Limb (tissue), 2 donors: ENCODE results near the gene C11orf68.
A peak's percentile ranks its signal among the peaks of the same experiment; 100 is the strongest.
"Not testable (repeated sequence)": the region's sequence is repeated elsewhere in the genome, so short reads cannot be mapped to it uniquely, and the experiment has no call there.

Experiments
- DNase-seq, 2 donors: peaks; one replicate each; pipeline ENCODE4 v3.0.0-alpha.2; 2016; ENCODE audit errors: extremely low spot score in 2 of 2

The C11orf68 gene

DNA sequence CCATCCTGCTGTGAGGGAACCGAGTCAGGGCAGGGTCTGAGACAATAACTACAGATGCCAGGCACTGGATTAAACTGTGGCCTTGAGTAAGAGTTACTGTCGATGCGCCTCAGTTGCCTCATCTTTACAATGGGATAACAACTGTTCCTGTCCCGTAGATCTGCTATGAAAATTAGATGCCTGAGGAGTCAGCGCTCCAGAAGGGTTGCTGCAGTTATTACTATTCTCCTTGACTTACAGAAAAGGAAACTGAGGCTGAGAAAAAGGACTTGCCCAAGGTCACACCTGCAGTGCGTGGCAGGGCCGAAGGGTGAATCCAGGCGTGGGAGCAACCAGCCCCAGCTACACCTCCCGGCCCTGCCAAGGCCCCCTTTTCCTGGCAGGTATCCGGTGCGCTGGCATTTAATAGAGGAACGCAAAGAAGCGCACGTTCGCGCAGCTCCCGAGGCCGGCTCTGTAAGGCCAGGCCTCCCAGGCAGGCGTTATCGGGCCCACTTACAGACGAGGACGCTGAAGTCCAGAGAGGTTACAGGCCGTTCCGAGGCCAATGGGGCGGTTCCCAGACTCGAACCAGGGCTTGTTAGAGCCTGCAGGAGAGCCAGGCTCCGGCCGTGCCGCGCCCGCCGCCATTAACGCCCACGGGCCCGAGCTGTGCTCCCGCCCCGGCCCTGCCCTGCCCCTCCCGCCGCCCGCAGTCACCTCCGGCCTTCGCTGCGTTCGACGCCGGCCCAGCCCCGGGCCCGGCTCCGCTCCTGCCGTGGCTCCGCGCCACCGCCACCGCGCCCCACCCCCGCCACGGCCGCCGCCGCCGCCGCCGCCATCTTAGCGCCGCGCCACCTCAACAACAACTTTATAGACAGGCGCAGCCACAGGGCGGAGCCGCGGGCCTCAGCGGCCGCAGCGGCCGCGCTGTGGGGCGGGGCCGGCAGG lies at the start of gene C11orf68:
Gene C11orf68 (minus strand): TSS at position 852 of the 930 bp plus-strand sequence. CDS start 31 bp downstream, at position 821.
- DNase-seq, result no peak

DNA sequence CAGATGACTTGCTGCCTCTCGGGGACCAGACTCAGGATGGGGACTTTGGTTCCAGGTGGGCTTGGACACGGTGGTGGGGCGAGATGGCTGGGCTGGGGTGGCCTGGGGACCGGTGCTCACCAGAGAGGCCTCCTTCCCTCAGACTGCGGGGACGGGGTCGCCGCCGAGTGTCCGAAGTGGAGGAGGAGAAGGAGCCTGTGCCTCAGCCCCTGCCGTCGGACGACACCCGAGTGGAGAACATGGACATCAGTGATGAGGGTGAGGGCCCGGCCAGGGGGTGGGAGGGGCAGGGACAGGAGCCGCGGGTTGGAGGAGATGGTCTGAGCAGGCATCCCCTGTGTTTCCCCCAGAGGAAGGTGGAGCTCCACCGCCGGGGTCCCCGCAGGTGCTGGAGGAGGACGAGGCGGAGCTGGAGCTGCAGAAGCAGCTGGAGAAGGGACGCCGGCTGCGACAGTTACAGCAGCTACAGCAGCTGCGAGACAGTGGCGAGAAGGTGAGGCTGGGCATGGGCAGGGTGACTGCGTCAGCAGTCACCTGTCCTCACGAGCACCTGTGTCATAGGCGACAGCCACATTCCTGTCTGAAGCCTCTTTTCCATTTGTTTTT lies 48.6 kb upstream of the C11orf68 start:
- DNase-seq, result no peak

DNA sequence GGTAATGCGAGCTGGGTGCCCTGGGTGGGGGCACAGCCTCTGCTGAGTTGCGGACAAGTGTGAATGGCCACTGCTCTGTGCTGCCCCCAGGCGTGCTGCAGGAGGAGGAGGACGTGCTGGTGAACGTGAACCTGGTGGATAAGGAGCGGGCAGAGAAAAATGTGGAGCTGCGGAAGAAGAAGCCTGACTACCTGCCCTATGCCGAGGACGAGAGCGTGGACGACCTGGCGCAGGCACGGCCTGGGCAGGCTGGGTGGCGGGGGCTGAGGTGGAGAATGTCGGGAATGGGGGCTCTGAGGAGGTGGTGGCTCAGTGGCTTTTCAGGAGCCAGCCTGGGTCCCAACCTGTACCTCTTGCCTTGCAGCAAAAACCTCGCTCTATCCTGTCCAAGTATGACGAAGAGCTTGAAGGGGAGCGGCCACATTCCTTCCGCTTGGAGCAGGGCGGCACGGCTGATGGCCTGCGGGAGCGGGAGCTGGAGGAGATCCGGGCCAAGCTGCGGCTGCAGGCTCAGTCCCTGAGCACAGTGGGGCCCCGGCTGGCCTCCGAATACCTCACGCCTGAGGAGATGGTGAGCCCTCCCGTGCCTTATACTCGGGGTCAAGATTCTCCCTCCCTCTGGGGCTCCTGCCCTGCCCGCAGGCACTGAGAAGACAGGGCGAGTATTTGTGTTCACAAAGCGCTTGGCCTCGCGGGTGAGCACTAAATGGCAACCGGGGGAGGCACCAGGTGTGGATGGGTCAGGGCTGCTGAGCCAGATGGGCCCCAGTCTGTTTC lies 47.3 kb upstream of the C11orf68 start:
- DNase-seq, result no peak

DNA sequence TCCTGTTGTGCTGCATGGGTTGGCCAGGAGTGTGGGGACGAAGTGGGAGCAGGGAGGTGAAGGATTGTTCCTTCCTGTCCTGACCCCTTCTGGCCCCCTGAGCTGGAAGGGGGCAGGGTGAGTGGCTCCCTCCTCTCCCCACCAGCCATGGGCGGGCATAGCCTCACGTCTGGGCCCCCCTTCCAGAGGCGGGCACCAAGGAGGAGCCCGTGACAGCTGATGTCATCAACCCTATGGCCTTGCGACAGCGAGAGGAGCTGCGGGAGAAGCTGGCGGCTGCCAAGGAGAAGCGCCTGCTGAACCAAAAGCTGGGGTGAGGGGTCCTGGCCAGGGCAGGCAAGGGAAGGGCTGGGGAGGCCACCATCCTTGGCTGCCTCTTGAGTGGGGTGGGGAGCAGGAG lies 46.0 kb upstream of the C11orf68 start:
- no peak for DNase-seq

DNA sequence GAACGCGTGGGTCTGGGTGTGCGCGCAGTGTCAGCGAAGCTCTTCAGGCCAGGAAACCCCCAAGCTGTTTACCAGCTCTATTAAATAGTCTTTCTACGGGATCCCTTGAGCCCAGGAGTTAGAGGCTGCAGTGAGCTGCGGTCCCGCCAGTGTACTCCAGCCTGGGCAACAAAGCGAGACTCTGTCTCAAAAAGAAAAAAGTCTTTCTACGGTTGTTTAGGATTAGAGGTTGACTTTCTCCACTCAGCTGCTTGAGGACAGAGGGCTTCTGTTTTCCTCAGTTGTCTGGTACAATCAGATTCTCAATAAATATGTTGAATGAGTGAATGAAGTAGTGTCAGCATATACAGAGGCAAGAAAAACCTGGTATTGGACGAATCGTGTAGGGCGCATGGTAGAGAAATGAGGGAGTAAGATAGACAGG lies 43.3 kb upstream of the C11orf68 start:
- DNase-seq, result no peak

DNA sequence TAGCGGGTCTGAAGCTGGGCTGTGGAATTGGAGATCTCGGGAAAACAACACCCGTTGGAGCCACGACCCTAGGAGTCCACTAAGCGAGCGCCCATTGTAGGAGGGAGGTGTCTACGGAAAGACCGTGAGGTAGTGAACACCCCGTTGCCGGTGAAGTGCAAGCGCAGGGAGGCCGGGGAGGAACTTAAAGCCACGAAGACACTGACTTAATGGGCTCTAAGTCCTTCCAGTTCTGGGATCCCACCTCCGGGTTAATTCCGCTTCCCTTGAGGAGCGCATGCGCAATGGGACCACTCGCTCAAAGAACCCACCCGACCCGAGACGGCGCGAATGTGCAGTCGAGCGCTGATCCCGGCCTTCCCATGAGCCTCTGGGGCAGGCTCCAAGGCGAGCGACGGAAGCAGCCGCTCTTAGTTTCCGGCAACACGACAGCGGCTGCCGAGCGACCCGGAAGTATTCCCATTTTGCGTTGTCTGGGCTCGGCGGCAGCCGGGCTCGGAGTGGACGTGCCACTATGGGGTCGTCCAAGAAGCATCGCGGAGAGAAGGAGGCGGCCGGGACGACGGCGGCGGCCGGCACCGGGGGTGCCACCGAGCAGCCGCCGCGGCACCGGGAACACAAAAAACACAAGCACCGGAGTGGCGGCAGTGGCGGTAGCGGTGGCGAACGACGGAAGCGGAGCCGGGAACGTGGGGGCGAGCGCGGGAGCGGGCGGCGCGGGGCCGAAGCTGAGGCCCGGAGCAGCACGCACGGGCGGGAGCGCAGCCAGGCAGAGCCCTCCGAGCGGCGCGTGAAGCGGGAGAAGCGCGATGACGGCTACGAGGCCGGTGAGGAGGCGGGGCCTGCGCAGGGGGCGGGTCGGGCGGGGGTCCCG lies 42.6 kb upstream of the C11orf68 start, which contains the start of gene SART1:
Gene SART1 (plus strand): TSS at position 468 of the 874 bp plus-strand sequence. CDS start 47 bp downstream, at position 515.
- peak; percentile 97 to 99 for DNase-seq

DNA sequence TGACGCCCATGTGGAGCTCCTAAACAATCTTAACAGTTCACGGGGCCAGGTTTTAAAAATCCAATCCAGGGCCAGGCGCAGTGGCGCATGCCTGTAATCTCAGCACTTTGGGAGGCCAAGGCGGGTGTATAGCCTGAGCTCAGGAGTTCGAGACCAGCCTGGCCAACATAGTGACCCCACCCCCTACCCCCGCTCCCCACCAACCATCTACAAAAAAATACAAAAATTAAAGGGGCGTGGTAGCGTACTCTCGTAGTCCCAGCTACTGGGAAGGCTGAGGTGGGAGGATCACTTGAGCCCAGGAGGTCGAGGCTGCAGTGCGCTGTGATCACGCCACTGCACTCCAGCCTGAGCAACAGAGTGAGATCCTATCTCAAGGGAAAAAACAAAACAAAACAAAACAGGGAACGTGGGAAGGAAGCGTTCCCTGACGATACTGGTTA lies 42.0 kb upstream of the C11orf68 start:
- DNase-seq, result no peak

DNA sequence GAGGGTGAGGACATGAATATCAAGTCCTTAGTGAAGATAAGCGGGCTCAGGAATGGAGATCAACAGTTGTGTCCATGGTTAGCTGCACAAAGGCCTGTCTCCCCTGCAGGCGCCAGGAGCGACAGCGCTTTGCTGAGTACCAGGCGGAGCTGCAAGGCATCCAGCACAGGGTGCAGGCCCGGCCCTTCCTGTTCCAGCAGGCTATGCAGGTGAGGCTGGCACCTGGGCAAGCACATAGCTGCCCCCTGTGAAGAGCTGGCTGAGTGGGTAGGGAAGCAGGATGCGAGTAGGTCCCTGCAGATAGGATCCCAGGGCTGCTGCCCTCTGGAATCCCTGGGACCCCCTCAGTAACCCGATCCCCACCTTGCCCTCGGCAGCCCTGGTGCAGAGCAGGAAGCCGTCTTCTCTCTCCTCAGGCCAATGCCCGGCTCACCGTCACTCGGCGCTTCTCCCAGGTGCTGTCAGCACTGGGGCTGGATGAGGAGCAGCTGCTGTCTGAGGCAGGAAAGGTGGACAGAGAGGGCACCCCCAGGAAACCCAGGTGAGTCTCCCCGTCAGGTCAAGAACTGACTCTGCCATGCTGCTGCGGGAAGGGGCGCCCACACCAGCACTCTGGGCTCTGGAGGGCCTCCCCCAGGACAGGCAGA lies 40.0 kb upstream of the C11orf68 start:
- DNase-seq, result no peak

DNA sequence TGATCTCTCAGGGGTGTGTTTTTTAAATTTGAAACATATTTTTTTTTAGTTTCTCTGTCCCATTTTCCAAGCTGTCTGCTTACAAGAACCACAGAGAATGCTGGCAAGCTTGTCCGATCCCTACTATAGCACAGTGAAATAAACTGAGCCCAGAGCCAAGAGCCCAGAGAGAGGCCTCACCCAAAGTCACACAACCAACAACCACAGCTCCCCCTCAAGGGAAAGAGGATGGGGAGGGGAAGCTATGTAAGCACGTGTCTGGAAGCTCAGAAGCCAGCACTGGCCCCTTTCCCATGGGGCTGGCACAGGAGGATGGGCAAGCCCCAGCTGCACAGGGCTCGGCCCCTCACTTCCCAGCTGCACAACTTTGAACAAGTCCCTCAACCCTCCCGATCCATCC lies 39.4 kb upstream of the C11orf68 start:
- no peak for DNase-seq

DNA sequence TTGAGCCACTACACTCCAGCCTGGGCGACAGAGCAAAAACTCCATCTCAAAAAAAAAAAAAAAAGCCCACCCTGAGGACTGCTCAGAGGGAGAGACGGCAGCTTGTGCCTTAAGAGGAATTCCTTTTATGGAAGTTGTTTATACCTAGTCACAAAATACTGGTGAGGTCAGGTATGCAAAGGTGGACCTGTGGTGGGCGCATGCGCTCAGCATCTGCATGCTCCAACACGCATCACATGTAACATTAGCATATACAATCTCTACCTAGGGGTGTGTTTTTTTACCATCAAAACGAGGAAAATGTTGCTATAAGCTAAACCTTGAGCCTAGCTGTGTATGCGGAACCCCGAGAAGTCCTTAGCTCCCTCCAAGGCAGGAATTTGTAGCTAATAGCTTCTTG lies 35.9 kb upstream of the C11orf68 start:
- DNase-seq, result no peak

DNA sequence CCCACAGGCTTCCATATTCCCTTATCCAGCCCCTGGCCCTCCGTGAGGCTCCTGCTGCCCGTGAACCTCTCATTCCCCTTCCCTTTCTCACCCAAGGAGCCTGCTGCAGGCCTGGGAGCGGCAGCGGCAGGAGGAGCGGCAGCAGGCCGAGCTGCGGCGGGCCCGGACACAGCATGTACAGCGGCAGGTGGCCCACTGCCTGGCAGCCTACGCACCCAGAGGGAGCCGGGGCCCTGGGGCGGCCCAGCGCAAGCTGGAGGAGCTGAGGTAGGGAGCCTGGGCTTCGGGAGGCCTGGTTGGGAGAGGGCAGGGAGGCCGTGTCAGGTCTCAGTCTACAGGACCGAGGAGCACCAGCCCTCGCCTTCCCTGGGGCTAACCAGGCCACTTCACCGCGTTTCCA lies 34.6 kb upstream of the C11orf68 start:
- DNase-seq, result no peak

DNA sequence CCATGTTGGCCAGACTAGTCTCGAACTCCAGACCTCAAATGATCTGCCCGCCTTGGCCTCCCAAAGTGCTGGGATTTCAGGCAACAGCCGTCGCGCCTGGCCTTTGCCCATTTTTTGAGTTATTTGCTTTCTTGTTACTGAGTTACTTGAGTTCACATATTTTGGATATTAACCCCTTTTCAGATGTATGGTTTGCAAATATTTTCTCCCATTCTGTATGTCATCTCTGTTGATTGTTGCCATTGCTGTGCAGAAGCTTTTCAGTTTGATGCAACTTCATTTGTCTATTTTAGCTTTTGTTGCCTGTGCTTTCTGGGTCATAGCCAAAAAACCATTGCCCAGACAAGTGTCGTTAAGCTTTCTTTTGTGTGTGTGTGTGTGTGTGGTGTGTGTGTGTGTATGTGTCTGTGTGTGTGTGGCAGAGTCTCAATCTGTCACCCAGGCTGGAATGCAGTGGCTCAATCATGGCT lies 33.2 kb upstream of the C11orf68 start:
- DNase-seq, result no peak

DNA sequence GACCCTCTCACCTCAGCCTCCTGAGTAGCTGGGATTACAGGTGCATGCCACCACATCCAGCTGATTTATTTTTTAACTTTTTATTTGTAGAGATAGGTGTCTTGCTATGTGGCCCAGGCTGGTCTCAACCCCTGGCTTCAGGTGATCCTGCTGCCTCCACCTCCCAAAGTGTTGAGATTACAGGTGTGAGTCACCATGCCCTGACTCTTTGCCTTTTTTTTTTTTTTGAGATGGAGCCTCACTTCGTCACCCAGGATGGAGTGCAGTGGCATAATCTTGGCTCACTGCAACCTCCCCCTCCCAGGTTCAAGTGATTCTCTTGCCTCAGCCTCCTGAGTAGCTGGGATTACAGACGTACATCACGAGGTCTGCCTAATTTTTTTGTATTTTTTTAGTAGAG lies 32.8 kb upstream of the C11orf68 start:
- not testable (repeated sequence) for DNase-seq

DNA sequence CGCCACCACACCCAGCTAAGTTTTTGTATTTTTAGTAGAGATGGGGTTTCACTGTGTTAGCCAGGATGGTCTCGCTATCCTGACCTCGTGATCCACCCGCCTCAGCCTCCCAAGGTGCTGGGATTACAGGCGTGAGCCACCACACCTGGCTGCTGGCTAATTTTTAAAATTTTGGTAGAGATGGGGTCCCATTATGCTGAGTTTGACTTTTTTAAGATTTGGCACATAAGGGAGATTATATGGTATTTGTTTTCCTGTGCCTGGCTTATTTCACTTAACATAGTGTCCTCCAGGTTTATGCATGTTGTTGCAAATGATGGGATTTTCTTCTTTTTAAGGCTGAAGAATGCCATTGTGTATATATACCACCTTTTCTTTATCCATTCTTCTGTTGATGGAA lies 31.8 kb upstream of the C11orf68 start:
- not testable (repeated sequence) for DNase-seq

DNA sequence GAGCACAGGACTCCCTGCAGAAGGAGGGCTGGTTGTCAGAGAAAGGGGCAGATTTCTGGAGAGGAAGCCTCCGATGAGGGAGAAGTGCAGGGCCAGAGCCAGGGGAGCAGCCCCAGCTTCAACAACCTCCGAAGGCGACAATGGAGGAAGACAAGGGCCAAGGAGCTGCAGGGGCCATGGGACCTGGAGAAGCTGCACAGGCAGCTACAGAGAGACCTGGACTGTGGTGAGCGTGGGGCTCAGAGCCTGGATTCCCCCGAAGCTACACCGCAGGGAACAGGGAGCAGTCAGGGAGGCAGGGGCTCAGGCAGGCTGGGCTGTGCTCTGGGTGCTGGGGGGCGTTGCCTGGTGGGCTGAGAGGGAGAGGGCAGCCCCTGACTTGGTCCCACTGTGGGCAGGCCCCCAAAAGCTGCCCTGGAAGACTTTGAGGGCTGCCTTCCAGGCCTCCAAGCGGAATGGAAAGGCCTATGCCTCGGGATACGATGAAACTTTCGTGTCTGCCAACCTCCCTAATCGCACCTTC lies 28.8 kb upstream of the C11orf68 start:
- DNase-seq, result no peak

DNA sequence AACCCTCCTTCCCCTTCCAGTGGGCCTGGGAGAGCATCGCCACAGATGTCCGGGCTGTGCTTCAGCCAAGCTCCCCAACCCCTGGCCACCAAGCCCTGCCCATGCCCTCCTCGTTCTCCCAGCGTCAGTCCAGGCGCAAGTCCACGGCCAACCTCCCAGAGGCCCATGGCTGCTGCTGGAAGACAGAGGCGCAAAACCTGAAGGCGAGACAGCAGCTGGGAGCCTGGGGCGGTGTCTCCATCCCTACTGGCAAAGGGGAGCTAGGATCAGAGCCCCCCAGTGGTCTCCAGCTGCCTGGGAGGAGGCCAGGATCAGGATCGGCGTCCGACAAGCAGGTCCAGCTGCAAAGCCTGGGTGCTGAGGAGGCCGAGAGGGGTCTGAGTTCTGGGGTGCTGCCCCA lies 28.3 kb upstream of the C11orf68 start:
- DNase-seq, result no peak

DNA sequence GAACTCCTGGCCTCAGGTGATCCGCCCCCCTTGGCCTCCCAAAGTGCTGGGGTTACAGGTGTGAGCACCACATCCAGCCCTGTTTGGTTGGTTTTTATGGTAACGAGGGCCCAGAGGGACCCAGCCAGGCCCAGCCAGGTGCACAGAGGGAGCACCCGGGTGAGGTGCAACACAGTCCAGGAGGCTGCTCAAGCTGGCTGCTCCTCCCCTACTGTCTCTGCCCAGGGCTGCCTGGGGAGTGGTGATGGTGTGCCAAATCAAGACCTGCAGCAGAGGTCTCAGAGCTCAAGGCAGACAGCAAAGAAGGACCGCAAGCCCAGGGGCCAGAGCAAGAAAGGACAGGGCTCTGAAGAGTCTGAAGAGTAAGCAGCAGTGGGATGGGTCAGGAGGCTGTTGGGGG lies 27.8 kb upstream of the C11orf68 start:
- no peak for DNase-seq

DNA sequence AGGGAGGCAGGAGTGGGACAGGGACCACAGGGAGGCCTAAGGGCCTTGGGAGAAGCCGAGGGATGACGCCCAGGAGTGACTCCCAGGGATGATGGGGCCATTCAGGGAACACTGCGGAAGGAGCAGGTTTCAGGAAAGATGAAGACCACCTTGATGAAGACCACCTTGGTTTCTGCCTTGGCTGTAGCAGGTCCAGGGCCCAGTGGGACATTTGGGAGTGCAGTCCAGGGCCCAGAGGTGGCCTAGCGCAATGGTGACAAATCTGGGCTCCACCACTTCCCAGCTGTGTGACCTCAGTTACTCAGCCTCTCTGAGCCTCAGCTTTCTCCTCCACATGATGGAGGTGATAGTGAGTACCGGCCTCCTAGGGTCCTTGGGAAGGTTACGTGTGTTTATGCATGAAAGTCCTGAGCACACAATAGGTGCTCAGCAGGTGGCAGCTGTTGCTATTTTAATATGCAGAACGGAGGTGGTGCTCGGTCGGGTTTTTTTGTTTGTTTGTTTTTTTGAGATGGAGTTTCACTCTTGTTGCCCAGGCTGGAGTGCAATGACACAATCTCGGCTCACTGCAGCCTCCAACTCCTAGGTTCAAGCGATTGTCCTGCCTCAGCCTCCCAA lies 27.2 kb upstream of the C11orf68 start:
- DNase-seq, result no peak

DNA sequence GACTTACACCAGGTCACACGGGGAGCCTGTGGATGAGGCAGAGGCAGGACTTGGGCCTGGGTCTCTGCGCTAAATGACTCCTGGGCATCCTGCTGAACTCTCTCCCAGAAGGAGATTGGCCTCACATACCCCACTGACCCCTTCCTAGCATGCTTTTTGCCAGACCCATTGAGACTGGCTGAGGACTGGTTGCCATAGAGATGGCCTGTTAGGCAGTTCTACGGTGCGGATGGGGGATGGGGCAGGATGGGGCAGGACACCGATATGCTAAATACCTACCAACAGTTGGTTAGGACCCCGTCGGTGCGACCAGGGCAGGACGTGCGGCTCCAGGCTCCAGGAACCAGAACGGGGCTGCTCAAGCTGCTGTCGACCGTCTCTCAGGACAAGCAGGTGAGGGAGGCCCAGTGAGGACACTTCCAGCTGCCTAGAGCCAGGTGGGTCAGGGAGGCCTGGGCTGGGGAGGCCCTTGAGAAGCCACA lies 26.6 kb upstream of the C11orf68 start, which contains the start of gene TSGA10IP:
Gene TSGA10IP (plus strand): TSS at position 51 of the 482 bp plus-strand sequence. CDS start 196 bp downstream, at position 247.
- DNase-seq, result no peak
